Bronchial epithelial cell (primary cell): Measurements from ENCODE around the gene CHID1. TPM values are rescaled to one million over a fixed set of nuclear protein-coding genes. Genes with fewer than 3 reads are reported as not detected.

Experiments
- DNase-seq: peaks from one replicate; pipeline ENCODE4 v3.0.0-alpha.2; 2010; ENCODE audit warnings: low read depth
- FAIRE-seq: peaks from 2 replicates; lab custom pipeline; 2011; peaks lifted over from hg19 to GRCh38; lab: Jason Lieb, UNC
- H3K27me3 ChIP-seq: 2 replicates; pipeline ENCODE4 v1.5.1; 2011; ENCODE audit warnings: low read length; ENCODE audit not compliant: control insufficient read depth, insufficient read depth
- H3K36me3 ChIP-seq: 2 replicates; pipeline ENCODE4 v1.5.1; 2011; ENCODE audit warnings: low read length; ENCODE audit not compliant: control insufficient read depth, insufficient read depth
- H3K4me3 ChIP-seq: 2 replicates; pipeline ENCODE4 v1.5.1; 2011; ENCODE audit warnings: mild to moderate bottlenecking, low read depth, low read length, control low read depth
- total RNA-seq: library from RNA; depleted of rRNA; stranded (reverse); fragments of >200 nt; gene quantifications from 2 replicates; pipeline ENCODE4 v1.2.1, GENCODE V29; 2014
- TF ChIP-seq, protein P1 (sequence below): IDR thresholded peaks from 2 replicates; pipeline ENCODE4 v1.5.1; 2011; ENCODE audit warnings: mild to moderate bottlenecking, moderate library complexity, low read length, control low read depth, inconsistent platforms; ENCODE audit not compliant: insufficient read depth, severe bottlenecking

CHID1 gene
- total RNA-seq, 1 donor from 2014 or later: 42.6 TPM

DNA sequence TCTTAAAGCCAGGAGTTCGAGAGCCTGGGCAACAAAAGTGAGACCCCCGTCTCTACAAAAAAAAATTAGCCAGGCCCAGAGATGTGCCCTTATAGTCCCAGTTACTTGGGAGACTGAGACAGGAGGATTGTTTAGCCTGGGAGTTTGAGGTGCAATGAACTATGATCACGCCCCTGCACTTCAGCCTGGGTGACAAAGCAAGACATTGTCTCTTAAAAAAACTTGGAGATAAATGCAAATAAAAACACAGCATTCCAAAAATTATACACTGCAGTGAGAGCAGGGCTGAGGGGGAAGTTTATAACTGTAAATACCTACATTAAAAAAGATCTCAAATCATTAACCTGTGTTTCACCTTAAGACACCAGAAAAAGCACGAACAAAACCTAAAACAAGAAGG is 37.1 kb upstream of the CHID1 start:
- FAIRE-seq (no peak), DNase-seq (no peak)
- TF ChIP-seq, protein P1, sequence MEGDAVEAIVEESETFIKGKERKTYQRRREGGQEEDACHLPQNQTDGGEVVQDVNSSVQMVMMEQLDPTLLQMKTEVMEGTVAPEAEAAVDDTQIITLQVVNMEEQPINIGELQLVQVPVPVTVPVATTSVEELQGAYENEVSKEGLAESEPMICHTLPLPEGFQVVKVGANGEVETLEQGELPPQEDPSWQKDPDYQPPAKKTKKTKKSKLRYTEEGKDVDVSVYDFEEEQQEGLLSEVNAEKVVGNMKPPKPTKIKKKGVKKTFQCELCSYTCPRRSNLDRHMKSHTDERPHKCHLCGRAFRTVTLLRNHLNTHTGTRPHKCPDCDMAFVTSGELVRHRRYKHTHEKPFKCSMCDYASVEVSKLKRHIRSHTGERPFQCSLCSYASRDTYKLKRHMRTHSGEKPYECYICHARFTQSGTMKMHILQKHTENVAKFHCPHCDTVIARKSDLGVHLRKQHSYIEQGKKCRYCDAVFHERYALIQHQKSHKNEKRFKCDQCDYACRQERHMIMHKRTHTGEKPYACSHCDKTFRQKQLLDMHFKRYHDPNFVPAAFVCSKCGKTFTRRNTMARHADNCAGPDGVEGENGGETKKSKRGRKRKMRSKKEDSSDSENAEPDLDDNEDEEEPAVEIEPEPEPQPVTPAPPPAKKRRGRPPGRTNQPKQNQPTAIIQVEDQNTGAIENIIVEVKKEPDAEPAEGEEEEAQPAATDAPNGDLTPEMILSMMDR: no peak
- Histone ChIP-seq H3K36me3 (peaks cover 6% of the 10 kb centered on the region), H3K4me3 (no peak overlapping the region), H3K27me3 (no peaks in the 10 kb centered on the region)

DNA sequence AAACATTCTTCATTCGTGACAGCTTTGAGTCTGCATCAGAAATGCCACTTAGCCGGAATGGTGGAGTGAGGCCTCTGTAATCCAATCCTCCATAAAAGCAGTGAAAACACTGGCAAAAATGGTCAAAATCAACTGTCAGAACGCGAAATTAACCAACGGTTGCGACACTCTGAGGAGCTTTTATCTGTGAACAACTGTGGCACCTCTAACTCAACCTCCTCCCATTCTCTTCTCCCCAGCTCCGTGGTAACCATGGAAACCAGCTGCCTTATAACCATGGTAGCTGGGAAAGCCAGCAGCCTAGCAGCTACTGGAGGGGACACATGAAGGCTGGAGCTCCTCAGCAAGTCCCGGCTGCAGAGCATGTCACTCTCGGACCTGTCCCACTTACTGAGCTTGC is 35.4 kb upstream of the CHID1 start:
- H3K36me3 ChIP-seq: peaks cover 6% of the 10 kb centered on the region
- no peak for DNase-seq
- TF ChIP-seq, protein P1: no peak
- no peak overlapping the region for H3K4me3 ChIP-seq
- H3K27me3 ChIP-seq: no peaks in the 10 kb centered on the region
- FAIRE-seq: no peak

DNA sequence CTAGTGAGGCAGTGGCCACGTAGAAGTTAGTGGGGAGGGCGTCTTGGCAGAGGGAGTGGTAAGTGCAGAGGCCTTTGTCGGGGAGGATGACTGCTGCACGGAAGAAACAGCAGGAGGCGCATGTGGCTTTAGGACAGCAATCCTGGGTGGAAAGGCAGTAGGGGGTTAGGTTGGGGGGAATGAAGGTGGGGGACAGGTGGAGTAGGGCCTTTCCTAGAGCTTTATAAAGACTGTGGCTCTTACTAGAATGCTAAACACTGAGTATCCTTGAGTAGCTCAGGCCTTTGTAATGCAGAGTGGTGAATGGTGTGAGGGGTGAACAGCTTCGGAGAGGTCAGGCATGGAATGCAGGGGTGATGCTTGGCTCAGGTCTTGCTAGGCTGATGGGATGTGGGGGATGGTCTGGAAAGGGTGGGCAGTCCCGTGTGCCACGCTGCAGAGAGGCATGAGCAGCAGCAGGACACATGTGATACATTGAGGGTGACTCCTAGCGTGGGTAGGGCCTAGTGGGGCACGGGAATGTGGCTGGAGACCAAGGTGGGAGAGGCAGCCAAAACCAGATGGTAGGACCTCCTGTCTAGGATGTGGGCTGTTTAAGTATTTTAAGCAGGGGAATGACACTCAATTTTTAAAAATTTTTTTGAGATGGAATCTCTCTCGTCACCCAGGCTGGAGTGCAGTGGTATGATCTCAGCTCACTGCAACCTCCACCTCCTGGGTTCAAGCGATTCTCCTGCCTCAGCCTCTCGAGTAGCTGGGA is 34.3 kb upstream of the CHID1 start:
- Histone ChIP-seq H3K4me3 (no peak overlapping the region), H3K36me3 (peaks cover 6% of the 10 kb centered on the region), H3K27me3 (no peaks in the 10 kb centered on the region)
- FAIRE-seq (no peak), DNase-seq (no peak)
- TF ChIP-seq, protein P1: no peak

DNA sequence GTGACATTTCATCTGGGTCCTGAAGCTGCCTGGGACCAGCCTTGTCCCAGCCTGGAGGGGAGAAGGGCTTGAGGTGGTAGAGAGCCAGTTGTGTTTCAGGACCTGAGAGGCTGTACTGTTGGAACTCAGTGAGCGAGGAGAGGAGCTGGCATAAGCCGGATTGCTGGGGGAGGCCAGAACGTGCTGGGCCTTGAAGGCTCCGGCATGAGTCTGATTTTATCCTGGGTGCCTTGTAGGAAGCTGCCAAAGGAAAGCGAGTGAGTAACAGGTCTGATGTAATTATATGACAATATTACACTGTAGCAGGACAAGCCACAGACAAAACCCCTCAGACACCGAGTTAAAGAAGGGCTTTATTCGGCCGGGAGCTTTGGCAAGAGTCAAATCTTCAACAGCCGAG is 32.2 kb upstream of the CHID1 start:
- TF ChIP-seq, protein P1: no peak

DNA sequence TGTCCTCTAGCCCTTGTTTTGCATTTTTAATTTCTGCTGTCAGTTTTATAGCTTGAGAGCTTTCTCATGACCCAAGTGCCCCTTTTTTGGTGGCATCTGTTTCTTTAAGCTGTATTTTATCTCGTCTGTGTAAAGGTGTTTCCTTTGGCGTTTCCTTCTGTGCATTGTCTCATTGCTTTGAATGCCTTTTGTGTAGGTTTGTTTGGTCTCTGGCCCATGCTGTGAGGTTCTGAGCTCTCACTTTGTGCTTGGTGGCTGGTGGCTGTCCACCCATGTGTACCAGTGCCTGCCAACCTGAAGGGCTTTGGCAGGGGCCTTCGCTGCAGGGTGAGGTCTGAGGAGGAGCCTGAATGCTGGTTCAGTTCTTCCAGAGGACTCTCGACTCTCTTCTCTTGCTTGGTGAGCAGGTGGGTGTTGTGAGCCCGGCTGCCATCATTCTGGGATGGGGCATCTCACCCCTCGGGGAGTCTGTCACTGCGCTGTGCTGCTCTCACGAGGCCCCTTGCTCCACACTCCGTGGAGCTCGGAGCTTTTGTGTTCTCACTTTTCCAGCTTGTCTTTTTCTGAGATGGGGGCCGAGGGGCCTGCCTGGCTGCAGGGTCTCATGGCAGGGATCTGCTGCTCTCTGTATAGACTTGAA is 30.0 kb upstream of the CHID1 start:
- FAIRE-seq (no peak), DNase-seq (no peak)
- TF ChIP-seq, protein P1: no peak
- peaks cover 3% of the 10 kb centered on the region for H3K36me3 ChIP-seq
- H3K27me3 ChIP-seq: no peaks in the 10 kb centered on the region
- H3K4me3 ChIP-seq: no peak overlapping the region

More for the DNA sequence above, 32.2 kb upstream of the CHID1 start:
- no peaks in the 10 kb centered on the region for H3K27me3 ChIP-seq
- peaks cover 6% of the 10 kb centered on the region for H3K36me3 ChIP-seq
- peak; percentile 13 for FAIRE-seq
- H3K4me3 ChIP-seq: no peak overlapping the region
- peak; percentile 38 for DNase-seq

DNA sequence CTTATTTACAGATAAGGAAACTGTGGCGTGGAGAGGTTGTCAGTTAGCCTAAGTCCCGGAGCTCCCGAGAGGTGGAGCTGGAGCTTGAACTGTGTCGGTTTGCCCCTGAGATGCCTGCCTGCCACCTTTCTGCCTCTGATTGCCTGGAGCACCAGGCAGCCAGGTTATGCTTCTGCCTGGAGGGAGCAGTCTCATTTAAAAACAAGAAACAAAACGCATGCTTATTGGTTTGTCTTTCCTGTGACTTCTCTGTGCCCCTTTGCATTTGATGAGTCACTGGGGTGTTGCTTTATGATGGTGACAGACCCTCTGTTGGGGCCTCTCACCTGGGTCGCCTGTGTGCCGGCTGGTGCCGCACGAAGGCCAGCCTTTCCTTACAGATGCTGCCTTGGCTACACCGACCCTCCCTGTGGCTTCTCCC is 27.2 kb upstream of the CHID1 start:
- TF ChIP-seq, protein P1: no peak
- DNase-seq: no peak
- Histone ChIP-seq H3K27me3 (no peaks in the 10 kb centered on the region), H3K36me3 (no peaks in the 10 kb centered on the region), H3K4me3 (no peak overlapping the region)
- no peak for FAIRE-seq
